Activated CD4-positive, alpha-beta T cell treated with anti-CD3 and anti-CD28 coated beads for 48 hours (primary cell): ENCODE measurements around the gene NSUN4.
"Not testable (repeated sequence)": the region's sequence is repeated elsewhere in the genome, so short reads cannot be mapped to it uniquely, and the experiment has no call there.

Source experiments
- DNase-seq: peaks from one replicate; pipeline ENCODE4 v3.0.0-alpha.2; 2020

The NSUN4 gene

GRCh38 chr1:46328182-46328581 is 12.4 kb upstream of the NSUN4 start:
- not testable (repeated sequence) for DNase-seq

- DNase-seq = not testable (repeated sequence)
Observed at GRCh38 chr1:46329807-46330206, 10.8 kb upstream of the NSUN4 start.

- not testable (repeated sequence) for DNase-seq
Observed at GRCh38 chr1:46330381-46330780, 10.2 kb upstream of the NSUN4 start.

- not testable (repeated sequence) for DNase-seq
Observed at GRCh38 chr1:46331786-46332540, 8.6 kb upstream of the NSUN4 start.

- DNase-seq = no peak
Observed at GRCh38 chr1:46333300-46334029, 7.1 kb upstream of the NSUN4 start.

GRCh38 chr1:46334030-46334384 is 6.6 kb upstream of the NSUN4 start:
- no peak for DNase-seq

GRCh38 chr1:46335081-46335480 is 5.5 kb upstream of the NSUN4 start:
- no peak for DNase-seq

GRCh38 chr1:46337409-46337808 is 3.2 kb upstream of the NSUN4 start:
- DNase-seq = not testable (repeated sequence)

- no peak for DNase-seq
Observed at GRCh38 chr1:46341222-46342083, 846 bp downstream of the NSUN4 start.

GRCh38 chr1:46342084-46342656 is 1.6 kb downstream of the NSUN4 start:
- DNase-seq = peak; percentile 19

GRCh38 chr1:46342677-46343350 is 2.2 kb downstream of the NSUN4 start:
- no peak for DNase-seq

GRCh38 chr1:46343351-46343695 is 2.7 kb downstream of the NSUN4 start:
- DNase-seq = no peak

GRCh38 chr1:46343705-46344104 is 3.1 kb downstream of the NSUN4 start:
- DNase-seq = no peak

GRCh38 chr1:46344481-46344880 is 3.9 kb downstream of the NSUN4 start:
- no peak for DNase-seq

GRCh38 chr1:46345281-46345680 is 4.7 kb downstream of the NSUN4 start:
- no peak for DNase-seq

- DNase-seq = no peak
Observed at GRCh38 chr1:46352363-46352762, 11.8 kb downstream of the NSUN4 start.

GRCh38 chr1:46355920-46356319 is 15.3 kb downstream of the NSUN4 start:
- DNase-seq = not testable (repeated sequence)

- DNase-seq = no peak
Observed at GRCh38 chr1:46362158-46362557, 21.6 kb downstream of the NSUN4 start.

- DNase-seq = no peak
Observed at GRCh38 chr1:46363121-46363520, 22.5 kb downstream of the NSUN4 start.

- no peak for DNase-seq
Observed at GRCh38 chr1:46364612-46365011, 24.0 kb downstream of the NSUN4 start.

- not testable (repeated sequence) for DNase-seq
Observed at GRCh38 chr1:46365796-46366195, 25.2 kb downstream of the NSUN4 start.

GRCh38 chr1:46367072-46367471 is 26.5 kb downstream of the NSUN4 start:
- no peak for DNase-seq

GRCh38 chr1:46367701-46368100 is 27.1 kb downstream of the NSUN4 start:
- DNase-seq = not testable (repeated sequence)
